ENCODE results near the gene PSMD1. TPM values are rescaled to one million over a fixed set of nuclear protein-coding genes. Genes with fewer than 3 reads are reported as not detected.

Gene PSMD1
- total and polyA plus RNA-seq, 2 of the 8 experiments (the other 6 are each of a cell fraction or from before 2014, with no cell fraction given), result 179 to 272 TPM

- TF ChIP-seq KDM4A (IDR thresholded peaks at IDR 0.05; ENCODE audit: low read depth, low read length, severe bottlenecking) (peak; percentile 49), TAF7 (optimal IDR thresholded peaks at IDR 0.05; ENCODE audit: borderline replicate concordance, low read depth, low read length) (peak; percentile 41), SP1 (IDR thresholded peaks at IDR 0.05; ENCODE audit: low read depth, low read length) (0 out of 2 replicates have a peak, but pooled peaks have one; percentile 35), CTBP2 (IDR thresholded peaks at IDR 0.05; ENCODE audit: borderline replicate concordance, insufficient read depth, insufficient read length, low read length) (no peak), PHF8 (conservative IDR thresholded peaks at IDR 0.05; ENCODE audit: low read depth, low read length) (peak; percentile 89), SAP30 (IDR thresholded peaks at IDR 0.05; ENCODE audit: insufficient read depth, insufficient replicate concordance, low read length) (no peak), HDAC2 (IDR thresholded peaks at IDR 0.05; ENCODE audit: borderline replicate concordance in 1 of 2, low read depth in 2 of 2, low read length in 2 of 2) (peak in 1 of 2 experiments; percentile 31; a peak in 1 of 4 replicates), SUZ12 (IDR thresholded peaks at IDR 0.05; ENCODE audit: low read length) (no peak), CBX5 (IDR thresholded peaks at IDR 0.05; ENCODE audit: low read depth, low read length) (no peak), POLR2A (IDR thresholded peaks at IDR 0.05; ENCODE audit: control extremely low read depth in 1 of 2, low read depth in 2 of 2, low read length in 2 of 2) (peak in 1 of 2 experiments; percentile 80; a peak in 2 of 3 replicates), KDM5A (IDR thresholded peaks at IDR 0.05; ENCODE audit: low read length) (no peak), RAD21 (IDR thresholded peaks at IDR 0.05 in 1 of 2, conservative IDR thresholded peaks at IDR 0.05 in 1 of 2; ENCODE audit: low read depth in 2 of 2, low read length in 2 of 2) (peak in 1 of 2 experiments; percentile 29; a peak in 1 of 4 replicates), YY1 (IDR thresholded peaks at IDR 0.05; ENCODE audit: low read depth, low read length) (peak; percentile 96), JUND (IDR thresholded peaks at IDR 0.05; ENCODE audit: low read length) (0 out of 2 replicates have a peak, but pooled peaks have one; percentile 42), RBBP5 (IDR thresholded peaks at IDR 0.05; ENCODE audit: borderline replicate concordance, low read depth, low read length) (0 out of 2 replicates have a peak, but pooled peaks have one; percentile 35), NANOG (IDR thresholded peaks at IDR 0.05; ENCODE audit: insufficient read depth, low read depth, low read length, poor library complexity, severe bottlenecking) (peak; percentile 26), SP2 (IDR thresholded peaks at IDR 0.05; ENCODE audit: low read length) (peak; percentile 74)
- TF ChIP-seq, protein P1, sequence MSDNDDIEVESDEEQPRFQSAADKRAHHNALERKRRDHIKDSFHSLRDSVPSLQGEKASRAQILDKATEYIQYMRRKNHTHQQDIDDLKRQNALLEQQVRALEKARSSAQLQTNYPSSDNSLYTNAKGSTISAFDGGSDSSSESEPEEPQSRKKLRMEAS (IDR thresholded peaks at IDR 0.05), result peak; percentile 70
These were observed at the start of gene PSMD1 (continued) for GRCh38 chr2:231056453-231057416.
